CD4-positive, alpha-beta T cell treated with Interleukin-17A for 4 hours (primary cell): ENCODE results near the gene CHKA.

Experiments used
- DNase-seq: peaks from one replicate; pipeline ENCODE4 v3.0.0-alpha.2; 2020; ENCODE audit warnings: mixed read lengths

CHKA gene

DNA sequence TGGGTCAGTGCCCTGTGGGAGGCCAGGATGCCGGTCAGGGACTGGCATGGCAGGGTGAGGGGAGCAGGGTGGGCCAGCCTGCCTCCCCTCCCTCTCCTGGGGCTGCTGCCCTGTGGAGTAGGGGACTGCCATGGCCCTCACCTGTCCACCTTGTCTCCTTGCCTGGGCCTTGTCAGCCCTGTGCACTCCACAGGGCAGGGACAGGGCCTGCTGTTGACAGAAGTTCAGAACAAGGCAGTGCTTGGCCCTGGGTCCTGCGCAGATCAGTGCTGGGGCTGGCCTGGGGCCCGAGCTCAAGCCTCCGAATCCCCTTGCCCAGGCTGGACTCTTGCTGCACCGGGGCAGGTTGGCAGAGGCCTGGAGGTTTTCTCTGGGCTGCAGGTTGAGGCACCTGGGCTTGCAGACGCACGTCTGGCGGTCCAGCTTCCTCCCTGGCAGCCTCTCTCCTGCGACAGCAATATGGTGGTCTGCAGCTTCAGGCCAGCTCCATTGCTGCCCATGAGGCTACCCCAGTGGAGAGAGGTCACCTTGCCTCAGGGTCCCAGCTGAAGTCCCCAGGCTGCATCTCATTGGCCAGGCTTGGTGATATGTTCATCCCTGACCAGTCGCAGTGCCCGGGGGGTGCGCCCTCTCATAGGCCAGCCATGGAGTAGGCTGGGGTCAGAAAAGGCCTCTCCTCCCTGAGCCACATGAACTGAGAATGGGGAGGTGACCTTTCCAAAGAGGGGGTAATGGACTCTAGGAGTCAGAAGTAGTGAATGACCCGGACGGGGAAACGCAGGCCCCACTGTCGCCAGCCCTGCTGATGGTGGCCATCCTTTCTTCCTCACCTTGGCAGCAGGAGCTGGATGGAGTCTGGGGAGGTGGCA is 21.5 kb upstream of the CHKA start:
- DNase-seq = no peak

- peak; percentile 27 for DNase-seq
Measured at GRCh38 chr11:68142028-68142412, 20.8 kb upstream of the CHKA start.

GRCh38 chr11:68141246-68142027 is 20.2 kb upstream of the CHKA start:
- no peak for DNase-seq

DNA sequence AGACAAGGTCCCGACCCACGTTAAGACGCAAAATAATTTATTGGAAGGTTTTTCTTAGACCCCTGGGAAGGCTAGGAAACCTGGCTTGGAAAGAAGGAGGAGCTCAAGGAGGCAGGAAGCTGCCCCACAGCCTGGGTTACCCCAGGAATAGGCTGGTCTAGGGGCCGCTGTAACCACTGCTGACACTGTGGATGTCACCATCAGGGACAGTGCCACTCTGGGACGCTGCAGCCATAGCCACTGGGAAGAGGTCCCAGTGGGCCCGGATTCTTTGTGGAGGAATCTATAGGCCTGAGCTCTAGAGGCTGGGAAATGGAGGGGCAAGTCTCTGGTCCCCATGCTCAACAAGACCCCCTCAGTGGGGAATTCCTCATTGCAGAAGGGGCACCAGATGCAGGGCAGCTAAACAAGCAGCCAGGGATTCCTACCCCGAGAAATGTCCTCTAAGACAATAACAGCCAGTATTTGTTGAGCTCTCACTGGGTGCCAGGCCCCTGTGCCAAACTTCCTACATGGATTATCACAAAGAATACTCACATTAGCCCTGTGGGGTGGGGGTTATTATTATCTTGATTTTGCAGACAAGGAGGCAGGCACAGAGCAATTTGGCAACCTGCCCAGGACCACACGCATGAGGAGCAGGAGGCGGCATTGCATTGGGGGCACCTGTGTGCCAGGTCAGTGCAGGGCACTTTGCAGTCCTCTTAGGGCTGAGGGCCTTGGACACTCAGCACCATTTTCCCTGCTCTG is 19.5 kb upstream of the CHKA start:
- DNase-seq = no peak

- no peak for DNase-seq
Measured at GRCh38 chr11:68138237-68138636, 17.0 kb upstream of the CHKA start.

DNA sequence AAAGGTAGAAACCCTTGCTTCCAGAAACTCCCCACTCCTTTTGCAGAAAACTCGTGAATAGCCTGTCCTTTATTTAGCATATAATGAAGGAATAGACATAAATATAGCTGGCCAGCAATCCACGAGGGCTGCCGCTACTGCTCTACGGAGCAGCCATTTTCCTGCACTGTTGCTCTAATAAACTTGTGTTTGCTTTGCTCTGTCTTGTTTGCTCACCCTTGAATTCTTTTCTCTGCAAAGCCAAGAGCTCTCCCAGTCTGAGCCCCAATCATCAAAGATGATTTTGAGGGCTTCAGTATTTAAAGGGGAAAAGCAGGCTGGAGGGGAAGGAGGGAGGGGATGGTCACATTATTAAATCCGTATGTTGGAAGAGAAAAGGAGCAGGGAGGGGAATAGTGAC is 16.6 kb upstream of the CHKA start:
- no peak for DNase-seq

DNA sequence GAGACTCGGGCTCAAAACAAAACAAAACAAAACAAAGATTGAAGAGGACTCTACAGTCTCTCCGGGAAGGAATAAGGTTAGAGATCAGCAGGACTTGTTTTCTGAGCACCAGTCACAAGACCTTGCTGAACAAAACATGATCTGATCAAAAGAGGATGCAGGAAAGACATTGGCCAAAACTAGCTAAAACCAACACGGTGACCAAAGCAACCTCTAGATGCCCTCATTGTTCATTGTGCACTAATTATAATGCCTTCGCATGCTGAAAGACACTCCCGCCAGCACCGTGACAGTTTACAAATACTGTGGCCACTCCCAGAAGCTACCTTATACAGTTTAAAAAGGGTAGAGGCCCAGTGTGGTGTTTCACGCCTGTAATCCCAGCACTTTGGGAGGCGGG is 15.7 kb upstream of the CHKA start:
- DNase-seq = no peak

DNA sequence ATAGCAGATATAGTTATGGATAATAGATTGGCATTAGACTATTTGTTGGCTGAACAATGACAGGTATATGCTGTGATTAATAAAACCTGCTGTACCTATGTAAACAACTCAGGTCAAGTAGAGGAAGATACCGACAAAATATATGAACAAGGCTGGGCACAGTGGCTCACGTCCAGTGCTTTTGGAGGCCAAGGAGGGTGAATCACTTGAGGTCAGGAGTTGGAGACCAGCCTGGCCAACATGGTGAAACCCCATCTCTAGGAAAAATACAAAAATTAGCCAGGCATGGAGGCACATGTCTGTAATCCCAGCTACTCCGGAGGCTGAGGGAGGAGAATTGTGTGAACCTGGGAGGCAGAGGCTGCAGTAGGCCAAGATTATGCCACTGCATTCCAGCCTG is 14.0 kb upstream of the CHKA start:
- no peak for DNase-seq

DNA sequence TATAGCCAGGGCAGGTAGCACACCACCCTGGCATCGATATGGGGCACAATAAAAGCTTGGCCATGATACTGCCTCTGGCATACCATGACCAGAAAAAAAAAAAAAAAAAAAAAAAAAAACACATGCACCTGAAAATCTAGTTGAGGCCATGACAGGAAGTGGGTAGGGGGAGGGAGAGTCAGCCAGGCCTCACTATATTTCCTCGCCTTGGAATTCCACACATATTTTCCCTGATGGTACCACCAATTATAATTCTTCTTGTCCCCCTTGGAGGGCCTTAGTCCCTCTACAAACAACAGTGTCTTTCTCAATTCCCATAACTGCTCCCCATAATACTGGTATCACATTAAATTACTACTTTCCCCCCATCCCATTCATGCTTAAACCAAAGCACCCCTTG is 12.6 kb upstream of the CHKA start:
- DNase-seq = no peak

DNA sequence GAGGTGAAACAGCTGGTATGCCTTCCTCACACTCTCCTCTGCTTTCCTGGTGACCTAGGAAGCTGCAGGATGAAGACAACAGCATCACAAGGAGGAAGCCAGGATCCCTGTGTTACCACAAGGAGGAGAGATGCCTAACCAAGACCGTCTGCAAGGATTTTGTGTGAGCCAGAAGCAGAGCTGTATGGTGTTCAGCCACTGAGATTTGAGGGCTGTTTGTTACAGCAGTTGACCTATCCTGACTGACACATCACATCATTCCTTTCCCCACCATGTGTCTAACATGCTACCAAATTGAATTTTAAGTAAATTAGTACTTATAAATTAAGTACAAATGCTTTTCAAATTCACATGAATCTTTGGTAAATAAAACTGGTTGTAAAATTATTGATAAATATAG is 8.9 kb upstream of the CHKA start:
- DNase-seq = no peak

- DNase-seq = no peak
Measured at GRCh38 chr11:68128682-68129327, 7.6 kb upstream of the CHKA start.

GRCh38 chr11:68127714-68128681 is 6.8 kb upstream of the CHKA start:
- no peak for DNase-seq

DNA sequence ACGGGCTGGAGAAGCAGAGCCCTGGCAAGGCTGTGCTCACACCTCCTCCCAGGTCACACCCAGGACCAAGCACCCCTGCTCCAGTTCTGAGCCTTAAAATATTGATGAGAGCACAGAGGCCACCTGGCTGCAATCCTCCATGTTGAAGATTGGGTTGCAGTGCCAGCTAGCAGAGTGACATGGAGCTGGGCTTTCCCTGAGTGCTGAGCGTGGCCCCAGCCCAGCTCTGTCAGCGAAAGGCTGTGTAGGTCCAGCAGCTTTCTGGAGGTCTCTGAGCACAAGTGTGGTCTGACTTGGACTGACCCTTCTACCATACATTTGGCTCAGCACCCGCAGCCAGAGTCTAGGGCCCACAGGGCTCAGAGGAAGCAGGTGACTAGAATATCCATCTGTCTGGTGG is 4.0 kb upstream of the CHKA start:
- no peak for DNase-seq

DNA sequence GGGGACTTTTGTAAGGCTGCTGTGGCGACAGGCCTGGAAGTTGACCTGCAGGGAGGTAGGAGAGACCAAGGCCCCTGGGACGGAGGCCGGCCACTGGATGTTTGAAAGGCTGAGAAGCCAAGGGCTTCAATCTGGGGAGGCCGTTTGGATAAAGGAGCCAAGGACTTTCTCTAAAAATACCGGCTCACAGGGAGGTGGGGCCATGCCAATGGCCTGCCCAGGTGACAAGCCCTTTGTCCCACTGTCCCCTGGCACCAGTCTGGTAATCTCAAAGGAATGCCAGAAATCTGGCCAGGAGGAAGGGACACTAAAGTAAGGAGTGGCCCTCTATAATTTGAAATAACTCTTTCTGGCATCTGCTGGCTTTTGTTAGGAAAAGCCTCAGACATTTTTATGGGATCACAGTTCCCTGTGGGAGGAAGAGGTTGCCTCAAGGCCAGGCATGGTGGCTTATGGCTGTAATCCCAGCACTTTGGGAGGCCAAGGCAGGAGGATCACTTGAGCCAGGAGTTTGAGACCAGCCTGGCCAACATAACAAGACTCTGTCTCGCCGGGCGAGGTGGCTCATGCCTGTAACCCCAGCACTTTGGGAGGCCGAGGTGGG is 1.9 kb upstream of the CHKA start:
- no peak for DNase-seq

- peak; percentile 61 for DNase-seq
Measured at GRCh38 chr11:68120273-68121066, 718 bp downstream of the CHKA start.

DNA sequence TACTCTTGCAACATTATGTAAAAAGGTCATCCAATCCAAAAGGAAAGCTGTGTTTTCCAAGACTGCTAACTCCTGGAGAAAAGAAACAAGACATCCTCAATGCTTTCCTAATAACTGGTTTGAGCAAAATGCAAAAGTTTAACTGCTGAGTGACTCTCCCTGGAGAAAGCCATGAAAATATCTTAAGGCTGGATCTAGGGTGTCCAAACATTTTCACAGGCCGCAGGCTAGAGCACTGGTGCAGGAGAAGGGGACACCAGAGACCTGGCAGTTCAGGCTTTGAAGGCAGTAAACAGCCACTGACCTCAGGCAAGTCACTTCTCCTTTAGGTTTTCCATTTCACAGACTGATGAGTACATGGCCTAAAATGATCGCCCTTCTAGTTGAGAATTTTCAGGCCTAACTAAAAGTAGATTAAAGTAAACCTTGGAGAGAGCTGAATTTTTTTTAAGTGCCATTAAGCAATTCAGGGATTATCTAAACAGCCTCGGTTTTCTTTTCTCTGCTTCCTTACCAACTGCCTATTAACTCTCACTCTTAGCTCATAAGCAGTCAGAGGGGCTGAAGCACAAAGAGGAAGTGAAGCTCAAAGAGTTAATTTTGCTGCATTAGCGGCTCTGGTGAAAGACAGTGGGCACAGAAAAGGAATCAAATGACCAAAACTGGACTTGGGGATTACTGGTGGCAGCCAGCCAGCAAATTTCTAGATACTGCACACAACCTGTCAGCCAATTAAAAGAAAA is 2.3 kb downstream of the CHKA start:
- no peak for DNase-seq

- DNase-seq = no peak
Measured at GRCh38 chr11:68117853-68118470, 3.2 kb downstream of the CHKA start.

- no peak for DNase-seq
Measured at GRCh38 chr11:68116974-68117373, 4.2 kb downstream of the CHKA start.

- no peak for DNase-seq
Measured at GRCh38 chr11:68116126-68116525, 5.1 kb downstream of the CHKA start.
